ENCODE measurements around the gene WDR7.
"Not testable (repeated sequence)": the region's sequence is repeated elsewhere in the genome, so short reads cannot be mapped to it uniquely, and the experiment has no call there.

The WDR7 gene

GRCh38 chr18:56650944-56651770, at the start of gene WDR7:
TSS of gene WDR7 (plus strand) at chr18:56651359. CDS start at chr18:56672516, 21,157 bp downstream.
- peak; percentile 98 for DNase-seq

GRCh38 chr18:56606618-56607017, 44.5 kb upstream of the WDR7 start:
- no peak for DNase-seq

- peak; percentile 66 to 67 for DNase-seq
Measured at GRCh38 chr18:56615738-56616520, 35.2 kb upstream of the WDR7 start.

- no peak for DNase-seq
Measured at GRCh38 chr18:56627991-56628390, 23.2 kb upstream of the WDR7 start.

GRCh38 chr18:56632070-56633022, 18.8 kb upstream of the WDR7 start:
- no peak for DNase-seq

GRCh38 chr18:56635007-56635406, 16.2 kb upstream of the WDR7 start:
- no peak for DNase-seq

GRCh38 chr18:56637176-56637575, 14.0 kb upstream of the WDR7 start:
- DNase-seq = no peak

GRCh38 chr18:56637711-56638231, 13.4 kb upstream of the WDR7 start:
- DNase-seq = peak in 1 of 2 experiments; percentile 19

GRCh38 chr18:56638232-56639103, 12.7 kb upstream of the WDR7 start, which contains the start of gene TXNL1:
TSS of gene TXNL1 (minus strand) at chr18:56638592. CDS start at chr18:56638440, 152 bp downstream.
- DNase-seq = peak; percentile 96 to 99

- peak; percentile 20 to 31 for DNase-seq
Measured at GRCh38 chr18:56639104-56639381, 12.1 kb upstream of the WDR7 start.

GRCh38 chr18:56639571-56639970, 11.6 kb upstream of the WDR7 start:
- DNase-seq = no peak

- no peak for DNase-seq
Measured at GRCh38 chr18:56641714-56642337, 9.3 kb upstream of the WDR7 start.

GRCh38 chr18:56643381-56643780, 7.8 kb upstream of the WDR7 start:
- DNase-seq = no peak

GRCh38 chr18:56645415-56646016, 5.6 kb upstream of the WDR7 start:
- peak in 1 of 2 experiments; percentile 43 for DNase-seq

GRCh38 chr18:56647071-56647470, 4.1 kb upstream of the WDR7 start:
- DNase-seq = no peak

- no peak for DNase-seq
Measured at GRCh38 chr18:56647951-56648893, 2.9 kb upstream of the WDR7 start.

GRCh38 chr18:56649996-56650395, 1.2 kb upstream of the WDR7 start:
- no peak for DNase-seq

- DNase-seq = peak in 1 of 2 experiments; percentile 35
Measured at GRCh38 chr18:56651771-56652092, 573 bp downstream of the WDR7 start.

- DNase-seq = no peak
Measured at GRCh38 chr18:56652802-56653201, 1.6 kb downstream of the WDR7 start.

- DNase-seq = not testable (repeated sequence)
Measured at GRCh38 chr18:56654280-56654679, 3.1 kb downstream of the WDR7 start.
